ENCODE data around the gene SUN2.

- TF ChIP-seq PHB2 (IDR thresholded peaks at IDR 0.05; ENCODE audit: low read depth), result no peak
- TF ChIP-seq NR3C1 (CRISPR knock-in tag; IDR thresholded peaks at IDR 0.05), result no peak
- TF ChIP-seq ZBTB8A (IDR thresholded peaks at IDR 0.05; ENCODE audit: partially characterized antibody), result no peak
- TF ChIP-seq TAF15 (IDR thresholded peaks at IDR 0.05; ENCODE audit: low read depth, low read length), result no peak
- TF ChIP-seq MEIS2 (IDR thresholded peaks at IDR 0.05; ENCODE audit: partially characterized antibody), result no peak
- TF ChIP-seq HDAC2 (IDR thresholded peaks at IDR 0.05), result no peak
- TF ChIP-seq CEBPB (tag; IDR thresholded peaks at IDR 0.05), result no peak
- TF ChIP-seq ZNF23 (CRISPR knock-in tag; IDR thresholded peaks at IDR 0.05), result no peak
- no peak for TF ChIP-seq XRCC3 (IDR thresholded peaks at IDR 0.05)
- TF ChIP-seq MXI1 (IDR thresholded peaks at IDR 0.05; ENCODE audit: low read depth, low read length), result no peak
- no peak for TF ChIP-seq POLR2AphosphoS5 (IDR thresholded peaks at IDR 0.05; ENCODE audit: control insufficient read depth, insufficient read depth, low read depth, low read length)
- TF ChIP-seq CTCF (IDR thresholded peaks at IDR 0.05 in 2 of 3, conservative IDR thresholded peaks at IDR 0.05 in 1 of 3; ENCODE audit: insufficient read depth in 2 of 3, low read depth in 1 of 3, low read length in 3 of 3), result no peak
These were observed 6.8 kb upstream of the SUN2 start for GRCh38 chr22:38762551-38762983.
